Thyroid gland (tissue), 4 donors: ENCODE data around the gene FUT3. TPM values are rescaled to one million over a fixed set of nuclear protein-coding genes. Genes with fewer than 3 reads are reported as not detected.

Source experiments
- DNase-seq, 2 donors: peaks; one replicate each; pipeline ENCODE4 v3.0.0-alpha.2; 2019
- H3K27ac ChIP-seq, 3 donors: fragments of 200-600 bp; sonication (generic); 1 replicate in 2 of 3; 2 replicates in 1 of 3; pipeline ENCODE4 v1.5.1; 2016 to 2019; ENCODE audit warnings: mild to moderate bottlenecking in 1 of 3, moderate library complexity in 1 of 3
- H3K27me3 ChIP-seq: fragments of 200-600 bp; sonication (generic); one replicate; pipeline ENCODE4 v1.5.1; 2019
- H3K36me3 ChIP-seq, 2 donors: fragments of 200-600 bp; sonication (generic); one replicate each; pipeline ENCODE4 v1.5.1; 2016 to 2019
- H3K4me1 ChIP-seq, 2 donors: fragments of 200-600 bp; sonication (generic); one replicate each; pipeline ENCODE4 v1.5.1; 2017 to 2019
- H3K4me3 ChIP-seq, 3 donors: fragments of 200-600 bp; sonication (generic); replicated peaks in 1 of 3; 1 replicate in 2 of 3; 2 replicates in 1 of 3; pipeline ENCODE4 v1.5.1; 2016; ENCODE audit warnings: mild to moderate bottlenecking in 1 of 3
- H3K9me3 ChIP-seq: fragments of 200-600 bp; sonication (generic); one replicate; pipeline ENCODE4 v1.5.1; 2017
- CTCF ChIP-seq, 6 experiments: fragments of 200-600 bp in 3 of 6; fragments of 450-650 bp in 3 of 6; sonication (generic) in 3 of 6; IDR thresholded peaks; one replicate each; pipeline ENCODE4 v1.5.1; 2016 to 2019; ENCODE audit warnings: antibody characterized with exemption in 6 of 6, mild to moderate bottlenecking in 2 of 6, inconsistent platforms in 1 of 6, moderate library complexity in 1 of 6
- POLR2A ChIP-seq, 2 donors: fragments of 450-650 bp; IDR thresholded peaks; one replicate each; pipeline ENCODE4 v1.6.1; 2017; ENCODE audit warnings: antibody characterized with exemption in 2 of 2, mild to moderate bottlenecking in 2 of 2, moderate library complexity in 1 of 2
- WGBS, 2 donors: methylation state at CpG; one replicate each; pipeline ENCODE4 v1.1.5; 2017; 5-methylcytosine and 5-hydroxymethylcytosine counted together
- intact Hi-C: fragments of 100-400 bp; cut with DNase I; formaldehyde crosslinking; loops from one replicate; pipeline ENCODE4 v1.15.1; 2023
- total RNA-seq, 4 donors: library from RNA; depleted of rRNA; stranded (reverse); fragments of >200 nt; gene quantifications; one replicate each; pipeline ENCODE4 v1.2.3, GENCODE V29; 2016

Gene FUT3
- total RNA-seq, 4 donors from 2014 or later: 0.13 TPM; not detected in 3

GRCh38 chr19:5806133-5806489 is 45.1 kb downstream of the FUT3 start:
- Histone ChIP-seq H3K4me1 (peaks cover 9 to 25% of the 10 kb centered on the region in 2 donors), H3K27ac (no peak overlapping the region), H3K9me3 (no peaks in the 10 kb centered on the region), H3K4me3 (no peak overlapping the region), H3K36me3 (no peaks in the 10 kb centered on the region), H3K27me3 (peaks cover 3% of the 10 kb centered on the region)
- intact Hi-C loops: loop anchor here (5.0 to 10.0 kb wide), 2 partner anchors 159 to 216 kb away; no protein-coding TSS in a partner anchor
- 31 to 41% methylated on average over 6 of the region's 6 CpGs for WGBS, 2 donors
- TF ChIP-seq POLR2A (IDR thresholded peaks at IDR 0.05): no peak
- TF ChIP-seq CTCF (IDR thresholded peaks at IDR 0.05): peak in 2 of 6 experiments; percentile 5 to 8
- DNase-seq: no peak

GRCh38 chr19:5805462-5806132 is 45.7 kb downstream of the FUT3 start:
- TF ChIP-seq POLR2A (IDR thresholded peaks at IDR 0.05) (no peak), CTCF (IDR thresholded peaks at IDR 0.05) (peak; percentile 25 to 77 (median 64))
- Histone ChIP-seq H3K9me3 (no peaks in the 10 kb centered on the region), H3K27me3 (peaks cover 3% of the 10 kb centered on the region), H3K4me1 (peaks cover 9 to 25% of the 10 kb centered on the region in 2 donors), H3K27ac (peak overlapping the region in 1 of 3 donors; percentile 58), H3K4me3 (peak overlapping the region in 1 of 3 donors; percentile 35), H3K36me3 (no peaks in the 10 kb centered on the region)
- DNase-seq: peak; percentile 79 to 82
- intact Hi-C loops: loop anchor here (2.0 to 10.0 kb wide), 3 partner anchors 87 to 217 kb away; no protein-coding TSS in a partner anchor
- WGBS, 2 donors: 1 to 7% methylated on average over 13 to 32 of the region's 46 CpGs

DNA sequence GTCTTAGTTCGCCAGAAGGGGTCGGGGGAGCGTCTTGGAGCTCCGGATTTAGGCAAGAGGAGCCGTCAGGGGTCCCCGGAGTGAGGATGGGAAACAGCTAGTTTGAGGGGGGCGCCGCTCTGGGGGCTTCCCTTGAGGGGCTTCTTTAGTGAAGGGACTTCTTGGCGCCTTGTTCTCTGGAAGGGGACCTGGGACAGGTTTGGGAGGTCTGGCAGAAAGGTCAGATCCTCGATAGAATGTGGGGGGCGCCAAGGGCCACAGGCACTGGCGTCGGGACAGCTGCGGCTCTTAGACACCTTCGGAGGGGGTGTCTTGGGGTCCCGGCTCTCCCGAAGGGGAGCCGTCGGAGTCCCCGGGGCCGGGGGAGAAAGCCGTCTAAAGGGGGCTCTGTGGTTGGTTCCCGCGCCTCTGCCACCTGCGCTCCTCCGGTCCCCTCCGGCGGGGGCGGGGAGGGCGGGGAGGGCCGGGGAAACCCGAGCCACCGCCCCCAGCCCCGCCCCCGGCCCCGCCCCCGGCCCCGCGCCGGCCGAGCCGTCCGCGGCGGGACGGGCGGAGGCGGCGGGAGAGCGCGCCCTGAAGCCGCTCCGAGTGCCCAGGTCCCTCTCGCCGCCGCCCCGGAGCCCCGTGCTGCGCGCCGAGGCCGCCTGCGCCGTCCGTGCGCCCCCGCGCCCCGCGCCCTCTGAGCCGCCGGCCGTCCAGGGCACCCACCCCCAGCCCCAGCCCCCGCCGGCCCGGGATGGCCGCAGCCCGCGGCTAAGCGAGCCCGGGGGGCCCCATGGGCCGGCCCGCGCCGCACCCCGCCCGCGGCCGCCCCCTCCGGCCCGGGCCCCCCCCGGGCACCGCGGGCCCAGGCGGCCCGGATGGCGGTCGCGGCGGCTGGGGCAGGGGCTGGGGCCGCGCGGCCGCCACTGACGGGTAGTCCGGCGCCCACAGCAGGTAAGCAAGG is 46.5 kb downstream of the FUT3 start, which contains the start of gene NRTN:
TSS of gene NRTN (plus strand) at position 552 of the 946 bp plus-strand sequence. CDS start 19,099 bp downstream, outside the sequence.
- WGBS, 2 donors: 5 to 12% methylated on average over 5 to 15 of the region's 107 CpGs
- DNase-seq: no peak
- TF ChIP-seq CTCF (IDR thresholded peaks at IDR 0.05): no peak
- no peak for TF ChIP-seq POLR2A (IDR thresholded peaks at IDR 0.05)
- Histone ChIP-seq H3K36me3 (no peaks in the 10 kb centered on the region), H3K4me1 (peaks cover 9 to 25% of the 10 kb centered on the region in 2 donors), H3K4me3 (peak within 1 kb of the TSS in 1 of 3 donors; percentile 35), H3K9me3 (no peaks in the 10 kb centered on the region), H3K27ac (peak within 1 kb of the TSS in 1 of 3 donors; percentile 58), H3K27me3 (peaks cover 3% of the 10 kb centered on the region)
- intact Hi-C loops: loop anchor here (2.0 to 10.0 kb wide), 3 partner anchors 88 to 218 kb away; no protein-coding TSS in a partner anchor

DNA sequence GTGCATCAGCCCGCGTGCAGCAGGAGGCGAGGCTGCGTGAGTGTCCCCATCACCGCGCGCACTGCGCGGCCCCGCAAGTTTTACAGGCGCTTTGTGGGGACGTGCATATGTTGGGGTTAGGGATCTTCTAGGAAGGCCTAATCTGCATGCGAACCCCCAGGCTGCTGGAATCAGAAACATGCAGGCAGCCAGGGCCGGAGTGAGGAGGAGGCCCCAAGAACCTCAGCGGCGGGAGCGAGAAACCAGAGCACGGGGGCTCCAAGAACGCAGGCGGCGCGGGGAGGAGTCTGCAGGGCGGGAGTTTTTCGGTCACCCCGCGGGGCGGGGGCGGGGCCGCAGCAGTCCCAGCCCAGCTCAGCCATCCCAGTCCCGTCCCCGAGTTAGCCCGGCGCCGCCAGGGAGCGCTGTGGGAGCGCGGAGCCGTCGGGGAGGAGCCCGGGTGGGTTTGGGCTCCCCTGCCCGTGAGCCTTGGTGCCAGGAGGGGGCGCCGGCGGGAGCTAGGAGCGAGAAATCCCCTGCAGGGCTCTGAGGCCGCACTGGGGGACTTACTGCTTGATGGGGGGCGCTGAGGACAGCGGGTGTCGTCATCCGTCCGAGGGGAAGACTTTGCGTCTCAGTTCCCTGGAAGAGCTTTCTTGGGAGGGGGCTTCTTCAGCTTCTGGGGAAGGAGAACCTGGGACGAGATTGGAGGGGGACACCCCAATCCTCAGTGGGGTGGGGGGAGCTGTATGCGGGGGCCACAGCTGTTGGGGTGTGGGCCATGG is 47.3 kb downstream of the FUT3 start:
- no peaks in the 10 kb centered on the region for H3K9me3 ChIP-seq
- intact Hi-C loops: loop anchor here (2.0 to 10.0 kb wide), 2 partner anchors 89 to 161 kb away; no protein-coding TSS in a partner anchor
- 4 to 5% methylated on average over 5 to 18 of the region's 54 CpGs for WGBS, 2 donors
- DNase-seq: peak; percentile 75 to 80
- peaks cover 3% of the 10 kb centered on the region for H3K27me3 ChIP-seq
- TF ChIP-seq CTCF (IDR thresholded peaks at IDR 0.05): peak; percentile 60 to 94 (median 84)
- no peak for TF ChIP-seq POLR2A (IDR thresholded peaks at IDR 0.05)
- no peak overlapping the region for H3K27ac ChIP-seq
- H3K4me1 ChIP-seq: peaks cover 9 to 25% of the 10 kb centered on the region in 2 donors
- H3K36me3 ChIP-seq: no peaks in the 10 kb centered on the region
- peak overlapping the region in 1 of 3 donors; percentile 14 for H3K4me3 ChIP-seq
